Stimulated activated CD8-positive, alpha-beta memory T cell treated with anti-CD3 and anti-CD28 coated beads, Interleukin-4, amount 100 ng/mL, for 24 hours (primary cell): Measurements from ENCODE around the gene ANKRD2.

Experiments used
- DNase-seq: peaks from one replicate; pipeline ENCODE4 v3.0.0-alpha.2; 2020; ENCODE audit warnings: low read depth

Gene ANKRD2

GRCh38 chr10:97596101-97597082 is 23.8 kb downstream of the ANKRD2 start:
- DNase-seq, result no peak

GRCh38 chr10:97597778-97598177 is 25.2 kb downstream of the ANKRD2 start:
- no peak for DNase-seq

- DNase-seq, result no peak
Observed at GRCh38 chr10:97598407-97599271, 26.1 kb downstream of the ANKRD2 start.

- no peak for DNase-seq
Observed at GRCh38 chr10:97599272-97599619, 26.7 kb downstream of the ANKRD2 start.

GRCh38 chr10:97600616-97601015 is 28.0 kb downstream of the ANKRD2 start:
- no peak for DNase-seq

GRCh38 chr10:97601268-97602215 is 29.0 kb downstream of the ANKRD2 start:
- DNase-seq, result no peak

- no peak for DNase-seq
Observed at GRCh38 chr10:97607095-97607636, 34.6 kb downstream of the ANKRD2 start.

GRCh38 chr10:97608991-97609561 is 36.5 kb downstream of the ANKRD2 start:
- DNase-seq, result no peak

- no peak for DNase-seq
Observed at GRCh38 chr10:97611473-97611872, 38.9 kb downstream of the ANKRD2 start.

- DNase-seq, result no peak
Observed at GRCh38 chr10:97612386-97612785, 39.8 kb downstream of the ANKRD2 start.

- DNase-seq, result no peak
Observed at GRCh38 chr10:97618285-97618684, 45.7 kb downstream of the ANKRD2 start.

GRCh38 chr10:97618733-97619132 is 46.2 kb downstream of the ANKRD2 start:
- DNase-seq, result no peak

GRCh38 chr10:97623277-97623676 is 50.7 kb downstream of the ANKRD2 start:
- no peak for DNase-seq

- no peak for DNase-seq
Observed at GRCh38 chr10:97627731-97628130, 55.2 kb downstream of the ANKRD2 start.

- DNase-seq, result no peak
Observed at GRCh38 chr10:97628228-97628627, 55.6 kb downstream of the ANKRD2 start.

- no peak for DNase-seq
Observed at GRCh38 chr10:97629289-97629688, 56.7 kb downstream of the ANKRD2 start.

GRCh38 chr10:97631098-97631497 is 58.5 kb downstream of the ANKRD2 start:
- no peak for DNase-seq

GRCh38 chr10:97632949-97633884 is 60.6 kb downstream of the ANKRD2 start, which contains the start of gene MORN4:
TSS of gene MORN4 (minus strand) at chr10:97633500. CDS start at chr10:97619653, 13,847 bp downstream.
- DNase-seq, result peak; percentile 82
